Esophagus squamous epithelium (tissue), 5 donors: Measurements from ENCODE around the gene ZNF559. TPM values are rescaled to one million over a fixed set of nuclear protein-coding genes. Genes with fewer than 3 reads are reported as not detected.
"Not testable (repeated sequence)": the region's sequence is repeated elsewhere in the genome, so short reads cannot be mapped to it uniquely, and the experiment has no call there.

ENCODE experiments used
- DNase-seq: peaks from one replicate; lab custom pipeline; 2025; lab: John Stamatoyannopoulos, UW
- H3K27ac ChIP-seq, 4 donors: fragments of 200-600 bp; sonication (generic); one replicate each; pipeline ENCODE4 v1.5.1; 2016 to 2019; ENCODE audit warnings: mild to moderate bottlenecking in 1 of 4
- H3K27me3 ChIP-seq, 4 donors: fragments of 200-600 bp; sonication (generic); 1 replicate in 3 of 4; 2 replicates in 1 of 4; pipeline versions ENCODE4 v1.5.1 to v1.6.0; 2017 to 2021; ENCODE audit warnings: antibody characterized with exemption in 1 of 4
- H3K36me3 ChIP-seq, 3 donors: fragments of 200-600 bp; sonication (generic); one replicate each; pipeline ENCODE4 v1.5.1; 2016 to 2019
- H3K4me1 ChIP-seq, 3 donors: fragments of 200-600 bp; sonication (generic); one replicate each; pipeline ENCODE4 v1.5.1; 2017 to 2019
- H3K4me3 ChIP-seq, 4 donors: fragments of 200-600 bp; sonication (generic); 1 replicate in 3 of 4; 2 replicates in 1 of 4; pipeline ENCODE4 v1.5.1; 2016 to 2019; ENCODE audit warnings: mild to moderate bottlenecking in 2 of 4, moderate library complexity in 1 of 4
- H3K9me3 ChIP-seq, 3 donors: fragments of 200-600 bp; sonication (generic); one replicate each; pipeline ENCODE4 v1.5.1; 2016 to 2019
- POLR2A ChIP-seq, 4 donors: fragments of 450-650 bp; IDR thresholded peaks; one replicate each; pipeline ENCODE4 v1.6.1; 2017; ENCODE audit warnings: antibody characterized with exemption in 4 of 4, mild to moderate bottlenecking in 4 of 4, moderate library complexity in 3 of 4
- WGBS, 2 donors: methylation state at CpG; one replicate each; pipeline ENCODE4 v1.1.5; 2018; 5-methylcytosine and 5-hydroxymethylcytosine counted together
- intact Hi-C: fragments of 100-400 bp; cut with DNase I; formaldehyde crosslinking; loops from one replicate; pipeline ENCODE4 v1.15.0; 2022
- total RNA-seq, 4 donors: library from RNA; depleted of rRNA; stranded (reverse); fragments of >200 nt; gene quantifications; one replicate each; pipeline ENCODE4 v1.1.0, GENCODE V29; 2016
- TF ChIP-seq, protein P1 (sequence below), 6 experiments: fragments of 450-650 bp in 4 of 6; fragments of 200-600 bp in 2 of 6; sonication (generic) in 2 of 6; IDR thresholded peaks; one replicate each; pipeline ENCODE4 v1.5.1; 2016 to 2019; ENCODE audit warnings: antibody characterized with exemption in 6 of 6, mild to moderate bottlenecking in 4 of 6, moderate library complexity in 4 of 6
- donor health status: DM: yes; HTN: yes; CAD: no.

ZNF559 gene
- total RNA-seq, 4 donors from 2014 or later: 4.2 to 10.9 (median 7.0) TPM

GRCh38 chr19:9321338-9321737, 2.6 kb upstream of the ZNF559 start:
- intact Hi-C loops: no loop called here
- H3K27ac ChIP-seq: no peak overlapping the region
- no peak for DNase-seq
- H3K27me3 ChIP-seq: no peaks in the 10 kb centered on the region
- peaks cover 0 to 20% (median 8%) of the 10 kb centered on the region in 3 donors for H3K4me1 ChIP-seq
- H3K9me3 ChIP-seq: peaks cover 0 to 34% (median 2%) of the 10 kb centered on the region in 3 donors
- no peak overlapping the region for H3K4me3 ChIP-seq
- TF ChIP-seq, protein P1, sequence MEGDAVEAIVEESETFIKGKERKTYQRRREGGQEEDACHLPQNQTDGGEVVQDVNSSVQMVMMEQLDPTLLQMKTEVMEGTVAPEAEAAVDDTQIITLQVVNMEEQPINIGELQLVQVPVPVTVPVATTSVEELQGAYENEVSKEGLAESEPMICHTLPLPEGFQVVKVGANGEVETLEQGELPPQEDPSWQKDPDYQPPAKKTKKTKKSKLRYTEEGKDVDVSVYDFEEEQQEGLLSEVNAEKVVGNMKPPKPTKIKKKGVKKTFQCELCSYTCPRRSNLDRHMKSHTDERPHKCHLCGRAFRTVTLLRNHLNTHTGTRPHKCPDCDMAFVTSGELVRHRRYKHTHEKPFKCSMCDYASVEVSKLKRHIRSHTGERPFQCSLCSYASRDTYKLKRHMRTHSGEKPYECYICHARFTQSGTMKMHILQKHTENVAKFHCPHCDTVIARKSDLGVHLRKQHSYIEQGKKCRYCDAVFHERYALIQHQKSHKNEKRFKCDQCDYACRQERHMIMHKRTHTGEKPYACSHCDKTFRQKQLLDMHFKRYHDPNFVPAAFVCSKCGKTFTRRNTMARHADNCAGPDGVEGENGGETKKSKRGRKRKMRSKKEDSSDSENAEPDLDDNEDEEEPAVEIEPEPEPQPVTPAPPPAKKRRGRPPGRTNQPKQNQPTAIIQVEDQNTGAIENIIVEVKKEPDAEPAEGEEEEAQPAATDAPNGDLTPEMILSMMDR (IDR thresholded peaks at IDR 0.05): no peak
- TF ChIP-seq POLR2A (IDR thresholded peaks at IDR 0.05): no peak
- 91 to 98% methylated on average over 6 to 18 of the region's 23 CpGs for WGBS, 2 donors
- H3K36me3 ChIP-seq: no peaks in the 10 kb centered on the region

- H3K36me3 ChIP-seq, H3K4me3 ChIP-seq, DNase-seq, intact Hi-C loops, H3K27ac ChIP-seq, H3K27me3 ChIP-seq: not testable (repeated sequence)
- Histone ChIP-seq H3K4me1 (peaks cover 0 to 20% (median 8%) of the 10 kb centered on the region in 3 donors), H3K9me3 (peaks cover 0 to 38% (median 5%) of the 10 kb centered on the region in 3 donors)
- no CpG with 5 or more reads among the region's 14 CpGs for WGBS, 2 donors
These were observed 2.2 kb upstream of the ZNF559 start for GRCh38 chr19:9321756-9322155.

DNA sequence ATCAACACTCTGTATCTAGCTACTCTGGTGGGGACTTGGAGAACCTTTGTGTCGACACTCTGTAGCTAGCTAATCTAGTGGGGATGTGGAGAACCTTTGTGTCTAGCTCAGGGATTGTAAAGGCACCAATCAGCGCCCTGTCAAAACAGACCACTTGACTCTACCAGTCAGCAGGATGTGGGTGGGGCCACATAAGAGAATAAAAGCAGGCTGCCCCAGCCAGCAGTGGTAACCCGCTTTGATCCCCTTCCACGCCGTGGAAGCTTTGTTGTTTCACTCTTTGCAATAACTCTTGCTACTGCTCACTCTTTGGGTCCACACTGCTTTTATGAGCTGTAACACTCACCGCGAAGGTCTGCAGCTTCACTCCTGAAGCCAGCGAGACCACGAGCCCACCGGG, 1.8 kb upstream of the ZNF559 start:
- H3K9me3 ChIP-seq: peaks cover 0 to 43% (median 8%) of the 10 kb centered on the region in 3 donors
- H3K36me3 ChIP-seq, H3K4me3 ChIP-seq, intact Hi-C loops, H3K27ac ChIP-seq, DNase-seq, H3K27me3 ChIP-seq: not testable (repeated sequence)
- 90 to 96% methylated on average over 4 to 7 of the region's 10 CpGs for WGBS, 2 donors
- peaks cover 0 to 20% (median 8%) of the 10 kb centered on the region in 3 donors for H3K4me1 ChIP-seq

DNA sequence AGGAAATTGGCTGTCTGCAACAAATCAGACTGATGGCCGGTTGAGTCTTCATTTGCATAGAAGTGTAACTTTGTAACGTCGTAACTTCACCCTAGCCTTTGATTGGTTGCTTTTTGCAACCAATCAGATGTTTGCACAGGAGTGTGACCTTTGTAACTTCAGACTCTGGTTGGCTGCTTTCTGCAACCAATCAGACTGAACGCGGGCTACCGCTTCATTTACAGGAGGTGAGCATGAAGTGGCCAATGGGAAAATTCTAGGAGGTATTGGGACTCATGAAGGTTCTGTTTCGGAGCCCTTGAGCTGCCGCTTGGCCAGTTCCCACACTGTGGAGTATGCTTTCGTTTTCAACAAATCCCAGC, 441 bp upstream of the ZNF559 start:
- peak overlapping the region; percentile 72 to 89 (median 83) for H3K4me3 ChIP-seq
- no peaks in the 10 kb centered on the region for H3K27me3 ChIP-seq
- 3 to 10% methylated on average over 8 to 9 of the region's 9 CpGs for WGBS, 2 donors
- H3K4me1 ChIP-seq: peaks cover 0 to 20% (median 8%) of the 10 kb centered on the region in 3 donors
- H3K36me3 ChIP-seq: peaks cover 0 to 17% (median 0%) of the 10 kb centered on the region in 3 donors
- TF ChIP-seq, protein P1 (IDR thresholded peaks at IDR 0.05): no peak
- TF ChIP-seq POLR2A (IDR thresholded peaks at IDR 0.05): no peak
- DNase-seq: no peak
- peak overlapping the region; percentile 86 to 95 (median 92) for H3K27ac ChIP-seq
- H3K9me3 ChIP-seq: peaks cover 0 to 53% (median 16%) of the 10 kb centered on the region in 3 donors
- intact Hi-C loops: no loop called here

DNA sequence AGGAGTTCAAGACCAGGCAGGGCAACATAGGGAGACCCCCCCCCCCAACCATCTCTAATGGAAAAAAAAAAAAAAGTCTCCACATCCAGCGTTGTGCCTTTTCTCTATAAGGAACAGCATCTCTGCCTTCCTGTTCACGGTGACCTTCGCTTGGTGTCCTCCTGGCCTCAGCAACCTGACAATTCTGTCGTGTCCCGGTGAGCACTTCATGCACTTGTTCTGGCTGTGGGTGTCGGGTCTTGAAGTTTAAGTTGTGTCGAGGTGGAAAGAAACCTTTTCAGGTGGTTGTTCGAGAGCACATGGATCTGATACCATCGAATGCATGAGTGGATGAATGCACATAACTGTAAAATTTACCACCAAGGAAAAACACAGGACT, 594 bp downstream of the ZNF559 start:
- TF ChIP-seq, protein P1 (IDR thresholded peaks at IDR 0.05): no peak
- no peak for TF ChIP-seq POLR2A (IDR thresholded peaks at IDR 0.05)
- intact Hi-C loops: no loop called here
- WGBS, 2 donors: 50 to 77% methylated on average over 5 to 6 of the region's 9 CpGs

DNA sequence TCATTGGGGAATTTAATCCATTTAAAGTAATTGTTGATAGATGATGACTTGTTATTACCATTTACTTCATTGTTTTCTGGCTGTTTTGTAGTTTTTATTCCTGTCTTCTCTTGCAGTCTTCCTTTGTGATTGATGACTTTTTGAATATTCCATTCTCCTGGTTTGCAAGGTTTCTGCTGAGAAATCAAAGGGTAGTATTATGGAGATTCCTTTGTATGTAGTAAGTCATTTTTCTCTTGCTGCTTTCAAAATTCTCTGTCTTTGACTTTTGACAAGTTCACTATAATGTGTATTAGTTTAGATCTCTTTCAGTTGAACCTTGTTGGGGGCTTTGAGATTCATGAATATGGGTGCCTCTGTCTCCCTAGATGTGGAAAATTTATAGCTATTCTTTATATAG, 6.0 kb downstream of the ZNF559 start:
- Histone ChIP-seq H3K4me3 (no peak overlapping the region), H3K36me3 (peaks cover 0 to 79% (median 3%) of the 10 kb centered on the region in 3 donors), H3K27ac (no peak overlapping the region), H3K27me3 (no peaks in the 10 kb centered on the region), H3K9me3 (peaks cover 3 to 97% (median 77%) of the 10 kb centered on the region in 3 donors), H3K4me1 (peaks cover 0 to 3% (median 0%) of the 10 kb centered on the region in 3 donors)
- no peak for TF ChIP-seq POLR2A (IDR thresholded peaks at IDR 0.05)
- DNase-seq: no peak
- intact Hi-C loops: no loop called here

More for the DNA sequence above, 594 bp downstream of the ZNF559 start:
- peaks cover 0 to 25% (median 0%) of the 10 kb centered on the region in 3 donors for H3K36me3 ChIP-seq
- H3K4me1 ChIP-seq: peaks cover 0 to 20% (median 8%) of the 10 kb centered on the region in 3 donors
- H3K9me3 ChIP-seq: peaks cover 0 to 64% (median 27%) of the 10 kb centered on the region in 3 donors
- H3K27me3 ChIP-seq: no peaks in the 10 kb centered on the region
- DNase-seq: no peak
- H3K27ac ChIP-seq: peak overlapping the region; percentile 86 to 95 (median 92)
- peak overlapping the region; percentile 72 to 89 (median 83) for H3K4me3 ChIP-seq
